Measurements from ENCODE around the gene TLK2.
A peak's percentile ranks its signal among the peaks of the same experiment; 100 is the strongest.
"Not testable (repeated sequence)": the region's sequence is repeated elsewhere in the genome, so short reads cannot be mapped to it uniquely, and the experiment has no call there.

TLK2 gene

DNA sequence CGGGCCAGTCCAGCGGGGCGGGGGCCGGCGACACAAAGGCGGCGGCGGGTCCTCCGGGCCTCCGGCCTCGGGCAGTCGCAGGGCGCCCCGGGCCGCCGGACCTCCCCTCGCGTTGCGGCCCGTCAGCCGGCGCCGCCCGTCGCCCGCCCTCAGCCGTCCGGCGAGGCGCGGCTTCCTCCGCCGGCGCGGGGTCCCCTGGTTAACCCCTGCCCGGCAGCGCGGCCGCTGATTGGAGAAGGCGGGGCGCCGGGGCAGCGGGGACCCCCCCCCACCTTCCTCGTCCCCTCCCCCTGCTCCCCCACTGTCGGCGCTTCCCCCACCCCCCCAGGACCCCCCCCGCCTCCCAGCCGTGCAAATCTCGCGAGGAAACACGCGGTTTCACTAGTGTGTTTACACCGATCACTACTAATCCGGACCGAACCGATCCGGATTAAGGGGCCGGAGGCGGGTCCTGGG, at the start of gene TLK2:
TSS of gene TLK2 (plus strand) at position 402 of the 456 bp plus-strand sequence. CDS start 2,301 bp downstream, outside the sequence.
- peak; percentile 55 to 64 for DNase-seq (ENCODE audit: low read depth in 2 of 2)

DNA sequence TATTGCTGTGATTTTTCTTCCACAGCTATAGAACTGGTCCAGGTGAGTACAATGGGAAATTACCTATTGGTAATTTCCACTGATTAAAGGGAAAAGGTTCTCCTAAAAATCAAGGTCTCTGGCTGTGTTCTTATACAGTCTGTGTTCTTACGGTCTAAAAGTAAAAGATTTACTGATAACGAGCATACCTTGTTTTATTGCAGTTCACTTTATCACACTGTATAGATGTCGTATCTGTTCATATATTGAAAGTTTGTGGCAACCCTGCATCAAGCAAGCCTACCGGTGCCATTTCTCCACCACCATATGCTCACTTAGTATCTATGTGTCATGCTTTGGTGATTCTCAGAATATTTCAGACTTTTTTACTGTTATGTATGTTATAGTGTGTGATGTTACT, 43.4 kb upstream of the TLK2 start:
- not testable (repeated sequence) for DNase-seq (ENCODE audit: low read depth in 2 of 2)

DNA sequence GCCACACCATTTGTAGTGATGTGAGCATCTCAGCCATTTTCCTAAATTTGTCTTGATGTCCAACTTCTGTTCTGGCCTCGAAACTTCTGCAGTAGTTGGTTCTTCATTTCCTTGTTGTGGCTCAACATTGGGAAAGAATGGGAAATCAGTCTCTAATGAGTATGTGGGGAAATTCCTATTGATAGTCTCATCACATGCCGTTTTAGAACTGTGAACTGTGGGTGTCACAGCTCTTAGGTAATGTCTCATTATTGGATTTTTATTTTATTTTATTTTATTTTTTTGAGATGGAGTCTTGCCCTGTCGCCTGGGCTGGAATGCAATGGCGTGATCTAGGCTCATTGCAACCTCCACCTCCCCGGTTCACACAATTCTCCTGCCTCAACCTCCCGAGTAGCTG, 37.4 kb upstream of the TLK2 start:
- not testable (repeated sequence) for DNase-seq (ENCODE audit: low read depth in 2 of 2)

DNA sequence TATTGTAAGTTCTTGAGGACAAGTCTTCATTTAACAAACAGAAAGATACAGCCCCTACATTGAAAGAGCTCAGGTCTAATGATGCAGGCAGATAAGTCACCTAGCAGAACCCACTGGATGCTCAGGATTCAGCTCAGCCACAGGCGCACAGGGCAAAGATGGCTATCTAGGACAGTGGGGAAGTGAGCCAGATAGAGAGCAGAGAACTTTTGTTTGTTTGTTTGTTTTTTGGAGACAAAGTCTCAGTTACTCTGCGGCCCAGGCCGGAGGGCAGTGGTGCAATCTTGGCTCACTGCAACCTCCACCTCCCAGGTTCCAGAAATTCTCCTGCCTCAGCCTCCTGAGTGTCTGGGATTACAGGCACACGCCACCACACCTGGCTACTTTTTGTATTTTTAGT, 34.6 kb upstream of the TLK2 start:
- DNase-seq (ENCODE audit: low read depth in 2 of 2), result no peak

DNA sequence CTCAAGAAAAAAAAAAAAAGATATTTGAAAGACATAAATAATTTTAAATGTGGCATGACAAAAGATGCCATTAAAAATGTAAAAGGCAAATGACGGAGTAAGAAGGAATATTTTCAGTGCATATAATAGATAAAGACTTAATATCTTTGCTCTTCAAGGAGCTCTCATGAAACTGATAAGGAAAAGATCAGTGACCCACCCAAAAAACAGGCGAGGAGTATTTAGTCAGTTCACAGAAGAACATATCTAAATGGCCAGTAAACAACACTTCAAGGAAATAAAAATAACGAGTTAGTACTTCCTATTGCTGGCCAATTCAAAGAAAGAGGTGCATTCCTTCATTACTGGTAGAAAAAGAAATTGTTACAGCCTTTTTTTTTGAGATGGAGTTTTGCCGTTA, 32.8 kb upstream of the TLK2 start:
- not testable (repeated sequence) for DNase-seq (ENCODE audit: low read depth in 2 of 2)

DNA sequence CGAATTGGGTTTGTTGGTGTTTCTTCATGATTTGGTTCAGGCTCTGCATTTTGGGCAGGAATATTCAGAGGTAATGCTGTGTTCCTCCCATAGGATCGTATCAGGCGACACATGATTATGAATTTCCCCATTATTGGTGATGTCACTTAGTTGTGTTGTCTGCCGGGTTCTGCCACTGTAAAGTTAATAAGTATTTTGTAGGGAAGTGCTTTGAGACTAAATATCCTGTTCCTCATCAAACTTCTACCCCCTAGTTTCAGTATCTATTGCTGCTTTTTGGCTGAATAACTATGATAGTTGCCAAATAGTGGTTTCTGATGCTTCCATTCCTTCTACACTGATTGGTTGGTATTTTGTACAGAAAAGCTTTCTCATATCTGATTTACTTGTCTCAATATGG, 26.4 kb upstream of the TLK2 start:
- DNase-seq (ENCODE audit: low read depth in 2 of 2), result not testable (repeated sequence)

DNA sequence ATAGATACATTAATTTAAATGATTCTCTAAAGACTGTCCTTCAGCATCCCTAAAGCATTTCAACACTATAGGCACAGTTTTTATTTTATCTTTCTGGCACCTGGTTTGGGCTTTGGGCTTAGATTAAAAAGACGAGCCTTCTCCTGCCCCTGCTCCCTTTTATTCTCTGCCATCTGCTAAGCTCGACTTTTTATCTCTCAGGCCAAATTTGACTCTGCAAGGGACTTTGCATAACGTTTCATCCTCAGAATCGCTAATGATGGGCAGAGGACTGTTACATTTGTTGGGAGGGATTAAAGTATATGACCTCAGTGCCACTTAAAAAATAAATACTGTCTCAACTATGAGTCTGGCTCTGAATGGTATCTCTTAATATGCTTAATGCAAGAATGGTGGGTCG, 25.6 kb upstream of the TLK2 start:
- not testable (repeated sequence) for DNase-seq (ENCODE audit: low read depth in 2 of 2)

DNA sequence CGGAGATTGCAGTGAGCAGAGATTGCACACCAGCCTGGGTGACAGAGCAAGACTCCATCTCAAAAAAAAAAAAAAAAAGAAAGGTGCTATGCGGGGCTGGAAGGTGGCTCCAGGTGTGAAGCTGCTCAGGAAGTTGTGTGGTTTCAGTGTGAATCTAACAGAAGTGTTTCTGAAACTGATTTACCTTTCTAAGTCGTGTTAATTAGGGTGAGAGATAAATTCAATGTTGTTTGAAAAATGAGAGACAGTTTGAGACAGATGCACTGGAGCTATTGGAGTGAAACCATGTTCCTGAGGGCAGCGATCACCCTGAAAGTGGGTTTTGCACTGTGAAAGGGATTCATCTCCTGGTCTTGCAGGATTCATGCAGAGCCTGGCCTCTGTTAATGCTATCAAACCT, 25.0 kb upstream of the TLK2 start:
- DNase-seq (ENCODE audit: low read depth in 2 of 2), result not testable (repeated sequence)

DNA sequence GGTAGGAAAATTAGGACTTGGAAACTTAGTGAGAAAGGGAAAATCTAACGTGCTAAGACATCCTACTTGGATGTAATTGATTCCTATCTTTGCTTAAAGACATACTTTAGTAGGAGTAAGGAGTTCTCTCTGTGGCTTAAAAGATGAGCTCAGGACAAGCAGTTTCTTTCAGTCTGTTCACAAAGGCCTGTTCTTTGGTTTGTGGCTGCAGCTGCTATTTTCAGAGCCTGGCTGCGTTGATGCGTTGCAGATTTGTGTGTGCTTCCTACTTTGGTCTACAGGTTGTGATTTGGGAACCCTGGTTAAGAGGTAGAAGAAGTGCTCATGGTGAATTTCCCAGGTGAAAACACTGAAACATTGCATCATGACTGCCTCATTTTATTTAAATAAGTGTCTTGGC, 24.5 kb upstream of the TLK2 start:
- not testable (repeated sequence) for DNase-seq (ENCODE audit: low read depth in 2 of 2)

DNA sequence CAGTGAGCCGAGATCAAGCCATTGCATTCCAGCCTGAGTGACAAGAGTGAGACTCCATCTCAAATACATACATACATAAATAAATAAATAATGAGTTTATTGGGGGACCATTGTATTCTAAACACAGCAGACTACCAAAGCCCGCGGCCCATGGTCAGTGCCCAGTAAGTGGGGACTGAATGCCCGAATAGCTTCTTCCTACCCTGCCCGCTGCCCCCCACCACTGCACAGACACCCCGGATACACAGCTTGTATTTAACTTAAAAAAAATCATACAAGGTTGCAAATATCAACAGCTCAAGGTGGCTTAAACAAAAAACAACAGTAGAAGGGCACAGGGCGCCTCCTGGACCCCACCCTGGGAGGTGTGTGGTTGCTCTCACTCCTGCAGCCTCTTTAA, 22.6 kb upstream of the TLK2 start:
- no peak for DNase-seq (ENCODE audit: low read depth in 2 of 2)

DNA sequence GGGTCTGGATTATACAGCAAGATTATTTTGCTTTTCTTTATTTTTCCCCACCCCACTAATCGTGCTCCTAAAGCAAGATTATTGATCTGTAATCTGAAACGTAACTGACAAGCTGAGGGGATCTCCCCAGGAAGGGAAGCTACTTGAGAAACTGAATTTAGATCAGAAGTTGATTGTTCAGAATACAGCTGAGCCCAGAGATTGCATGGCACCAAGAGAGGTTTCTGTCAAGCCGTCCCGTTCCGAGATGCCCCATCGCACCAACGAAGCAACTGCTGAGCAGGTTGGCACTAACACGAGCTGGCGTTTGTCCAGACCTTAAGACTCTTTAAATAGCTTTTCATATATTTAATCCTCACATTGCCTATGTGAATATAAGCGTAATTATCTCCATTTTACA, 20.1 kb upstream of the TLK2 start:
- not testable (repeated sequence) for DNase-seq (ENCODE audit: low read depth in 2 of 2)

DNA sequence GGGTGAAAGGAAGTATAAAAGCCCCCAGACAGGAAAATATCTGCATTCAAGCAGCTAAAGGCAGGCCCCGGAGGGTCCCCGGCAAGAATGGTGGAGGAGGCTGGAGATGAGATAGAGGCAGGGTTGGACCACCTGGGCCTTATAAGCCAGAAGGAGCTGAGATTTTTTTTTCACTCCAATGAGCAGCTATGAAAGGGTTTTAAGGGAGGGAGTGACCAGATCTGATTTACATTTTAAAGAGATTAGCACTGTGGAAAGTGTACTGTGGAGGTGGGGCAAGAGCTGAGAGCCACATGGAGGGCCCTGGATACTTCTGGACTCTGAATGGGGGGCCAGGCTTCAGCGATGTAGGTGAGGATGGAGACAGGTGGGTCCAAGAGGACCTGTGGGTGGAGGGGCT, 14.2 kb upstream of the TLK2 start:
- not testable (repeated sequence) for DNase-seq (ENCODE audit: low read depth in 2 of 2)

DNA sequence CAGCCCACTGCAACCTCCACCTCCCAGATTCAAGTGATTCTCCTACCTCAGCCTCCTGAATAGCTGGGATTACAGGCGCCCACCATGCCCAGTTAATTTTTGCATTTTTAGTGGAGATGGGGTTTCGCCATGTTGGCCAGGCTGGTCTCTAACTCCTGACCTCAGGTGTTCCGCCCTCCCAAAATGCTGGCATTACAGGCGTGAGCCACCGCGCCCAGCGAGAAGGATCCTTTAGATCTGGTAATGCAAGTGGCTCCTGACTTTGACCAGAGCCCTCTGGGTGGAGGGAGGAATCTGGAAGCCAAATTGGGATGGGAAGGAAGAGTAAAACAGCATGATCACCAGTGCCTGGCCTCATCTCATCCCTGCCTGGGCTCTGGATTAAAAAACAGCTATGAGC, 13.4 kb upstream of the TLK2 start:
- DNase-seq (ENCODE audit: low read depth in 2 of 2), result not testable (repeated sequence)

DNA sequence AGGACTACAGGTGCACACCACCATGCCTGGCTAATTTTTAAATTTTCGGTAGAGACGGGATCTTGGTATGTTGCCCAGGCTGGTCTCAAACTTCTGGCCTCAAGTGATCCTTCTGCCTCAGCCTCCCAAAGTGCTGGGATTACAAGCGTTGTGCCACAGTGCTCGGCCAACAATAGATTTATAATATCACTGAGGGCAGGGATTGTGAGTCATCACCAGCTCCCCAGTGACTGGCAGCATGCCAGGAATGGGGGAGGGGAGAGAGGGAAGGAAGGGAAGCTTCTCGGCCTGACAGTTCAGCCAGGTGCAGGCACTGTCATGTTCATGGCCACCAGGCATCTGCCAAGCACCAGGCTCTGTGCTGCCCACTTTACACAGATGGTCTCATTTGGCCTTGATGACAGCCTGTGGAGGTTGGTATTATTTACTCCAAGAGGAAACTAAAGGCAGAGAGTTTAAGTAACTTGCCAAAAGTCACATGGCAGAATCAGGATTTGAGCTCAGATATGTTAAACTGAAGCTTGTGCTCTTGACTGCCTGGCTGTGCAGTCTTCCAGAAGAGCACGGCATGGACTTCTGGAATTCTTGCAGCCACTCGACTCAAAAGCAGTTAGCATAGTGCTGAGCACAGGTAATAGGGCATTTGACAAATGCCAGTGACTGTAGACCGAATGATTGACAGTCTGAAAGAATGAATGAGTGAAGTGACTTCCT, 7.8 kb upstream of the TLK2 start:
- peak; percentile 31 to 46 for DNase-seq (ENCODE audit: low read depth in 2 of 2)

DNA sequence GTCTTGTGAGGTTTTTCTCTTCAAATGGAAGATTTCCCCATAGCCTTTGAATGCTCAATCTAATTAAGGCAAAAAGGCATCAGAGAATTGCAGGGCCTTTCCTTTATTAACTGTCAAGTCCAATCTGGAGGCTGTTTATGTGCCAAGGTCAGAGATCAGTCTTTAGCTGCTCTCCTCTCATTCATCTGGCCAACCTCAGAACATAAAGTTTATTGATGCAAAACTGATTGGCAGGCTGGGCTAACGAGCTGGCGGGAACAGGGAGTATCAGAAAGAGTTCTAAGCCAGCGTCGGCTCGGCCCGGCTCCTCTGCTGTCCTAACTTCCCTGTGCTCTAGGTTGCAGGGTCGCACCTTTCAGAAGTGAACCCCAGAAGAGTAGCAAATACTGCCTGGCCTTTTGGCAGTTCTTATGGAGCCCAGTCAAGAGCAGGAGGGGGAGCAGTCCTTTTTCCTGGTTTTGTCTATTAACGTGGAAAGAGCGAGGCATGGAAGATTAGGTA, 7.2 kb upstream of the TLK2 start:
- not testable (repeated sequence) for DNase-seq (ENCODE audit: low read depth in 2 of 2)

DNA sequence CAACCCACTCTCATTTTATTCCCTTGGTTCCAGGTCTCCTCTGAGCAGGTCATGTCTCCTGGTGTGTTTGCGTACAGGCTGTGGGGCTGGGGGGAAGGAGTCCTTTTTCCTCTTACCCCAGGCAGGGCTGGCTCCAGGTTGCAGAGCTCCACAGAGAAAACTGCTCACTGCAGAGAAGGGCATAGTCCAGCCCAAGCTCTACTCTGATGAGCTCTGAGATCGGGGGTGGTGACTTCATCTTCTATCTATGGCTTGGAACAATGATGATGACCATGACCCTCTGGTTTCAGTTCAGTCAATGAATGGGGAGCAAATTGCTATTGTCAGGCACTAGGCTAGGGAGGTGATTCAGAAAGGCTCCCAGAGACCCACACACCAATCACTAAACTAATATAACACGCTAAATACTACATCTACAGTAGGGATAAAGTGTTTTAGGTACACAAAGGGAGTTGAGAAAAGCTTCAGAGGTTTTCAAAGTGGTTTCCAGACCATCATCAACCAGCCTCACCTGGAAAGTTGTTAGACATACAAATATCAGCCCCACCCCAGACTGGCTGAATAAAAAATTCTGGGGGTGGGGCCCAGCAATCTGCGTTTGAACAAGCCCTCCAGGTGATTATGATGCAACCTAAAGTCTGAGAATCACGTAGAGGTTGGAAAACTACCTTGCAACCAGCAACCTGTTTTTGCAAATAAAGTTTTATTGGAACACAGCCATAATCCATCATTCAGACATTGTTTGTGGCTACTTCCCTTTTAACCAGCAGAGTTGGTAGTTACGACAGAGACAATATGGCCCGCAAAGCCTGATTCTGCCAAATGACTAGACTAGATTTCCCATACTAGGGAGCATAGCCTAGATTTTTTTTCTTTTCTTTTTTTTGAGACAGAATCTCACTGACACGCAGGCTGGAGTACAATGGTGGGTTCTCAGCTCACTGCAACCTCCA, 5.3 kb upstream of the TLK2 start:
- not testable (repeated sequence) for DNase-seq (ENCODE audit: low read depth in 2 of 2)

DNA sequence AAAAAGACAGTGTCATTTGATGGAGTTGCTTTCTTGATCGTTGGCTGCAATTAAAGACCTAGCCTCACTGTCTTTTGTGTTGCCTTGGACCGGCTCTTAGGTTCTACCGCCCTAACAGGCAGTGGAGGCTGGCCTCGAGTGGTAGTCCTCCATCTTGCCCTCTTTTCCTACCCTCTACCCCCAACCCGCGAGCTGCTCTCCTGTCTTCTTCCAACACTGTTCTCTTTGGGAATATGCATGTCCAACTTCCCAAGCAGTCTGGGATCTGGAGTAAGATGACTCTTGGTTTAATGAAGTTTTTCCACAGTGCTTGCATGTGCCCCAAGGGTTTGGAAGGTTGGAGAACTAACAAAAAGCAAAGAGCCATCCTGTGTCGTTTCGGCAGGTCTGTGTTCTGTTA, 1.5 kb upstream of the TLK2 start:
- not testable (repeated sequence) for DNase-seq (ENCODE audit: low read depth in 2 of 2)

DNA sequence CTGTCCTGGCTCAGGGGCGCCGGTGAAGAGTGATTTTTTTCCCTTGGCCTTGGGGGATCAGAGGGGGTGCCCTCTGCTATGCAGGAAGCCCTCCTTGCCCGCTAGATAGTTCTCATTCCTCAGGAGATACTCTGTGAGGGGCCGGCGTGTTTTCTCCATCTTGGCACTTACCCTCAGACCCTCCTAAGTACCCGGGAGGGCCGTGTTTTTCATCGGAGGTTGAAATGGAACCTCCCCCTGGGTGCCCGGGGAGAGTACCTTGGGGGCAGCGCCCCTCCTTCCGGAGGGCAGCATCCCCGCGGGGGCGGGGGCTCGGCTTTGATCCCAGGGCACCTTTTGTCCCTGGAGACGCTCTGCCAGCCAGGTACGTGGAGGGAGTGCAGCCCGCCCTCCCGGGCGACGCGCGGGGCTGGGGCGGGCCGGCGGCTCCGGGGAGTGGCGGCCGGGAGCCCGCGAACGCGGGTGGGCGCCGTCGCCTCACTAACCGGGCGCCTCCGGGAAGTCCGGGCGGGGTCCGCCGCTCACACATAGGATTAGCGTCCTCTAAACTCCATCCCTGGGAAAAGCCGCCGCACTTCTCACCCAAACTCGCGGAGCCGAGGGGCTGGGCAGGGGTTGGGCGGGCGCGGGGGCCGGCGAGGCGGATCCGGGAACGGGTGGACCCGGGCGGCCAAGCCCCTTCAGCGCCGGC, 762 bp upstream of the TLK2 start:
- DNase-seq (ENCODE audit: low read depth in 2 of 2), result peak in 1 of 2 donors; percentile 12

DNA sequence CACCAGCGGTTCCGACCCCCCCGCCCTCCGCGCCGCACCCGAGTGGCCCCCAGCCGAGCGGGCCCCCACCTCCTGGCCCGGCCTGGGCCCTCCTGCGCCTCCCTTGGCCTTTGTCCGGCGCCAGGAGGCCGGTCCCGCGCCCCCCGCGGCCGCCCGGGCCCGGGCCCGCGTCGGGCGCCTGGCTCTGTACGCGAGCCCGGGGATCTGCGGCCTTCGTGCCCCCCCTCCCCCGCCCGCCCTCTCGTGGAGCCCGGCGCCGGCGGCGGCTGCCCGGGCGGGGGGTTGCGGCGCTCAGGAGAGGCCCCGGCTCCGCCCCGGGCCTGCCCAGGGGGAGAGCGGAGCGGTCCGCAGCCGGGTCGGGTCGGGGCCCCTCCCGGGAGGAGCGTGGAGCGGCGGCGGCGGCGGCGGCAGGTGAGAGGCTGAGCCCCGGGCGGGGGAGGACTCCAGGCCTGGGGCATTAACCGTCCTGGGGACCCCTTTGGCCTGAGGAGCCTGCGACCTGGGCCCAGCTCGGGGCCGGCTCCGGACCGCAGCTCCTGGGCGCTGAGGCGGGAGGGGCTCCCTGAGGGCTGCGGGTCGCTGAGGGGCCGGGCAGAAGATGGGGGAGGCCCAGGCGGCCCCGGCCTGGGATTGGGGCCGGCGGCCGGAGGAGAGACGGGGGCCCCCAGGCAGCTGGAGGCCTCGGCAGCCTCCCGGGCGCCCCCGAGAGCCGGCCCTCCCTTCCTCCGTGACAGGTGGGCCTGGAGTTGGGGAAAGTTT, 434 bp downstream of the TLK2 start:
- peak in 1 of 2 donors; percentile 24 for DNase-seq (ENCODE audit: low read depth in 2 of 2)

DNA sequence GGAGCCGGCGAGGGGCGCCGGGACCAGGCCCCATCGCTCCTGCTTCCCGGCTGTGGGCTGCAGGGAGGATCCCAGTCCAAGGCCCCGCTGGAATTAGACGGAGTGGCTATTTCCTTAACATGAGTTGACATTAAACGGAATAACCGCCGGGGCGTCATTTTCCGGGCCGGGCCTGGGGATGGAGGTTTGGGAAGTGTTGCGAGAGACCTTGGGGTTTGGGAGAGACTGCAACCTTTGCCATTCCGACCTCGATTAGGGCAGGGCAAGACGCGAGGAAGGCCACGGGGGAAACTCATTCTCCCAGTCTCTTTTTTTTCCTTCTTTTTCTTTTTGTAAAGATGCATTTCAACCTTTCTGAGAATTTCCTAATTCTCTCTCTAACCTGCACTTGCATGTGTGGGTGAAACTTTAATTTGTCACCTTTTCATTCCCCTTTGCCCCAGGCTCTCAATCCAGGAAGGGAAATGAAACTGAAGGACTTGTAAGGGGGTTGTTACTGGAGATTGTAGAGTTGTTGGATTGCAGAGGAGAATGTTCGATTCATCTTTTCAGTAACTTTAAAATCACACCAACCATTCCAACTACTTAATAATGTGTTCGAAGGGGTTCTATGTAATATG, 1.1 kb downstream of the TLK2 start:
- not testable (repeated sequence) for DNase-seq (ENCODE audit: low read depth in 2 of 2)

DNA sequence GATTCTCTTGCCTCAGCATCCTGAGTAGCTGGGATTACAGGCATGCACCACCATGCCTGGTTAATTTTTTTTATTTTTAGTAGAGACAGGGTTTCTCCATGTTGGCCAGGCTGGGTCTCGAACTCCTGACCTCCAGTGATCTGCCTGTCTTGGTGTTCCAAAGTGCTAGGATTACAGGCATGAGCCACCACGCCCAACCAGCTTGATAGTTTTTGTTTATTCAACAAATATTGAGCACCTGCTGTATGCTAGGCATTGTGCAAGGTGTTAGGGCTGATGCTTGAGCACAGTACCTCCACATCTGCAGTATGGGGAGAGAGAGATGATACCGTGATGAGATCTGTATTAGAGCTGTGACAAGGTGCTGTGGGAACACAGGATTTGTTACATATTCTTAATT, 3.9 kb downstream of the TLK2 start:
- not testable (repeated sequence) for DNase-seq (ENCODE audit: low read depth in 2 of 2)

Measured in stimulated activated CD8-positive, alpha-beta memory T cell treated with anti-CD3 and anti-CD28 coated beads, Interleukin-2, amount 100 ng/mL, for 1 hour (primary cell).